Neural progenitor cell (in vitro differentiated cells): ENCODE data around the gene TMEM140. TPM values are rescaled to one million over a fixed set of nuclear protein-coding genes. Genes with fewer than 3 reads are reported as not detected.
A peak's percentile ranks its signal among the peaks of the same experiment; 100 is the strongest.

Experiments
- DNase-seq: peaks from one replicate; pipeline ENCODE4 v3.0.0-alpha.2; 2016; ENCODE audit warnings: low spot score
- H2AFZ ChIP-seq: fragments of 200-600 bp; sonication (generic); replicated peaks from 2 replicates; pipeline ENCODE4 v1.6.1; 2016; ENCODE audit warnings: antibody characterized with exemption
- H3F3A ChIP-seq: fragments of 200-600 bp; sonication (generic); 2 replicates; pipeline ENCODE4 v1.6.1; 2016; ENCODE audit warnings: antibody characterized with exemption, low read depth
- H3K27ac ChIP-seq: fragments of 200-600 bp; sonication (generic); 2 replicates; pipeline ENCODE4 v1.5.1; 2016; ENCODE audit warnings: mild to moderate bottlenecking
- H3K27me3 ChIP-seq: fragments of 200-600 bp; sonication (generic); 2 replicates; pipeline ENCODE4 v1.6.1; 2016; ENCODE audit warnings: mild to moderate bottlenecking, moderate library complexity
- H3K36me3 ChIP-seq: fragments of 200-600 bp; sonication (generic); 2 replicates; pipeline ENCODE4 v1.5.1; 2016
- H3K4me1 ChIP-seq: fragments of 200-600 bp; sonication (generic); 2 replicates; pipeline ENCODE4 v1.6.1; 2016; ENCODE audit warnings: mixed run types
- H3K4me2 ChIP-seq: fragments of 200-600 bp; sonication (generic); 2 replicates; pipeline ENCODE4 v1.6.1; 2016
- H3K4me3 ChIP-seq: fragments of 200-600 bp; sonication (generic); 2 replicates; pipeline ENCODE4 v1.5.1; 2016
- H3K79me2 ChIP-seq: fragments of 200-600 bp; sonication (generic); 2 replicates; pipeline ENCODE4 v1.6.1; 2016; ENCODE audit warnings: low read depth
- H3K9ac ChIP-seq: fragments of 200-600 bp; sonication (generic); 2 replicates; pipeline ENCODE4 v1.6.1; 2016
- H3K9me3 ChIP-seq: fragments of 200-600 bp; sonication (generic); 2 replicates; pipeline ENCODE4 v1.5.1; 2016; ENCODE audit warnings: low read depth
- H4K20me1 ChIP-seq: fragments of 200-600 bp; sonication (generic); 2 replicates; pipeline ENCODE4 v1.6.1; 2016; ENCODE audit warnings: low read depth
- H3K27ac Mint-ChIP-seq: 3 replicates; pipeline ENCODE4 v1.8.0; 2021; ENCODE audit warnings: mixed read lengths
- H3K27me3 Mint-ChIP-seq: 2 replicates; pipeline ENCODE4 v1.8.0; 2022; ENCODE audit warnings: low read depth, mild to moderate bottlenecking, inconsistent platforms, moderate library complexity, mixed read lengths; ENCODE audit not compliant: insufficient read depth
- H3K36me3 Mint-ChIP-seq: 3 replicates; pipeline ENCODE4 v1.8.0; 2021; ENCODE audit warnings: mixed read lengths
- H3K4me1 Mint-ChIP-seq: 3 replicates; pipeline ENCODE4 v1.8.0; 2021; ENCODE audit warnings: mixed read lengths
- H3K4me3 Mint-ChIP-seq: 3 replicates; pipeline ENCODE4 v1.8.0; 2021; ENCODE audit warnings: mild to moderate bottlenecking, moderate library complexity, mixed read lengths
- H3K9me3 Mint-ChIP-seq: 3 replicates; pipeline ENCODE4 v1.8.0; 2020; ENCODE audit warnings: mixed read lengths
- EZH2 ChIP-seq: fragments of 200-600 bp; sonication (generic); IDR thresholded peaks from 2 replicates; pipeline ENCODE4 v1.6.1; 2017; ENCODE audit warnings: antibody characterized with exemption, mild to moderate bottlenecking, moderate library complexity
- EZH2phosphoT487 ChIP-seq: fragments of 200-600 bp; sonication (generic); IDR thresholded peaks from 2 replicates; pipeline ENCODE4 v1.6.1; 2017; ENCODE audit warnings: antibody characterized with exemption
- total RNA-seq: library from RNA; depleted of rRNA; stranded (reverse); fragments of >200 nt; gene quantifications from 2 replicates; pipeline ENCODE4 v1.2.3, GENCODE V29; 2015; ENCODE audit warnings: low replicate concordance
- TF ChIP-seq, protein P1 (sequence below): fragments of 200-600 bp; sonication (generic); IDR thresholded peaks from 2 replicates; pipeline ENCODE4 v1.5.1; 2017; ENCODE audit warnings: antibody characterized with exemption, mild to moderate bottlenecking

The TMEM140 gene
- total RNA-seq, 1 donor from 2014 or later = not detected

DNA sequence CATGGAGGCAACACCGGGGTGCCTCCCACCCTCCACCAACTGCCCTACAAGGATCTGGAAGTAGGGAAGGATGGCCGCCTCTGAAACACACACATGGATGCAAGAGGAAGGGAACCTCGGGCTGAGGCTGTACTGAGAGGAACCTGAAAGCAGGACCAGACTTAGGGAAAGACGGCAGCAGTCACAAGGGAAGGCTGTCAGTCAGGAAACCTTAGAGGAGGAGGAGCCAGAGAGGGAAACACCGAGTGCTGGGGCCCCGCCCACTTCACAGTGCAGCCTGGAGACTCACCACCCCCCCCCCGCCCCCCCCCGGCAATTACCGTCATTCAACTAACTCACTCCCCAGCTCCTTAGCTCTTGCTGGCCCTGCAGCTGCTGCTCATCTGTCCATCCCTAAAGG, 20.1 kb downstream of the TMEM140 start:
- Histone ChIP-seq H4K20me1 (peaks cover 3% of the 10 kb centered on the region), H3K27me3 (no peaks in the 10 kb centered on the region), H2AFZ (no peak overlapping the region), H3K9me3 (peaks cover under 1% of the 10 kb centered on the region), H3K79me2 (peaks cover 26% of the 10 kb centered on the region), H3K9ac (no peak overlapping the region), H3K27ac (no peak overlapping the region), H3K36me3 (no peaks in the 10 kb centered on the region), H3F3A (peaks cover 17% of the 10 kb centered on the region), H3K4me2 (no peak overlapping the region), H3K4me3 (no peak overlapping the region), H3K4me1 (peaks cover 5% of the 10 kb centered on the region)
- TF ChIP-seq EZH2phosphoT487 (no peak), EZH2 (no peak)
- TF ChIP-seq, protein P1, sequence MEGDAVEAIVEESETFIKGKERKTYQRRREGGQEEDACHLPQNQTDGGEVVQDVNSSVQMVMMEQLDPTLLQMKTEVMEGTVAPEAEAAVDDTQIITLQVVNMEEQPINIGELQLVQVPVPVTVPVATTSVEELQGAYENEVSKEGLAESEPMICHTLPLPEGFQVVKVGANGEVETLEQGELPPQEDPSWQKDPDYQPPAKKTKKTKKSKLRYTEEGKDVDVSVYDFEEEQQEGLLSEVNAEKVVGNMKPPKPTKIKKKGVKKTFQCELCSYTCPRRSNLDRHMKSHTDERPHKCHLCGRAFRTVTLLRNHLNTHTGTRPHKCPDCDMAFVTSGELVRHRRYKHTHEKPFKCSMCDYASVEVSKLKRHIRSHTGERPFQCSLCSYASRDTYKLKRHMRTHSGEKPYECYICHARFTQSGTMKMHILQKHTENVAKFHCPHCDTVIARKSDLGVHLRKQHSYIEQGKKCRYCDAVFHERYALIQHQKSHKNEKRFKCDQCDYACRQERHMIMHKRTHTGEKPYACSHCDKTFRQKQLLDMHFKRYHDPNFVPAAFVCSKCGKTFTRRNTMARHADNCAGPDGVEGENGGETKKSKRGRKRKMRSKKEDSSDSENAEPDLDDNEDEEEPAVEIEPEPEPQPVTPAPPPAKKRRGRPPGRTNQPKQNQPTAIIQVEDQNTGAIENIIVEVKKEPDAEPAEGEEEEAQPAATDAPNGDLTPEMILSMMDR = no peak
- no peaks in the 10 kb centered on the region for H3K9me3 Mint-ChIP-seq
- no peak overlapping the region for H3K4me3 Mint-ChIP-seq
- no peak overlapping the region for H3K27ac Mint-ChIP-seq
- H3K27me3 Mint-ChIP-seq = peaks cover 9% of the 10 kb centered on the region
- no peak for DNase-seq
- peaks cover 25% of the 10 kb centered on the region for H3K4me1 Mint-ChIP-seq
- H3K36me3 Mint-ChIP-seq = peaks cover 35% of the 10 kb centered on the region

DNA sequence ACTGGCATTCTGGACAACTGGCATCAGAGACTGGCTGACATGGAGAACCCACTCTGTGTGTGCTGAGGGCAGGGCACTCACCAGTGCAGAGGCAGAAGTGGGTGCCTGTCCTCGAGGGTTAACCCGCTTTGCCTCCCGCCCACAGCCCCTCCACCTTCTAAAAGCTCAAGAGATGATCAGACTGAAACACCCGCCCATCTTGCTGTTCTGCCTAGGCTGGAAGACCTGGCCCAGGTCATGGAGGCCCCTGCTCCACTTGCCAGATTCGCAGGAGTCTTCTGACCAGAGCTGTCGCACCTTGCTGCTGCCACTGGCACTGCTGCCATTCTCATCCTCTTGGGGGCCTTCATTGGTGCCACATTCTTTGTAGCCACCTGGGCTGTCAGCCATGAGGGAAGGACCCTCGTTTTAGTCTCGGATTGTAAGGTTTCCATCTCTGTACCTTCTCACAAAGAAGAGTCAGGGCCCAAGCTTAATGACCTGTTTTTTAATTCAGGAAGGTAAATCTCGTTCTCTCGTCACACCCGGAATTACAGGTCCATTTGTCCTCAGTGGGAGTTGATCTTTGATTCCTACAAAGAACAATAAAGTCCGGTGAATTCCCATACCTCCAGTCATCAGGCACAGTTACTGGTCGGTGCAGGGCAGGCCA, 20.7 kb downstream of the TMEM140 start:
- Mint-ChIP-seq H3K9me3 (no peaks in the 10 kb centered on the region), H3K4me1 (peaks cover 25% of the 10 kb centered on the region), H3K27ac (no peak overlapping the region), H3K36me3 (peaks cover 33% of the 10 kb centered on the region), H3K27me3 (peaks cover 9% of the 10 kb centered on the region), H3K4me3 (peak overlapping the region; percentile 93)
- no peak for TF ChIP-seq EZH2phosphoT487
- no peak for TF ChIP-seq EZH2
- Histone ChIP-seq H3K4me1 (peaks cover 5% of the 10 kb centered on the region), H3K36me3 (no peaks in the 10 kb centered on the region), H3K27me3 (no peaks in the 10 kb centered on the region), H3F3A (peaks cover 17% of the 10 kb centered on the region), H4K20me1 (peaks cover 3% of the 10 kb centered on the region), H2AFZ (no peak overlapping the region), H3K9ac (no peak overlapping the region), H3K4me2 (peak overlapping the region; percentile 95), H3K4me3 (peak overlapping the region; percentile 70), H3K9me3 (no peaks in the 10 kb centered on the region), H3K79me2 (peaks cover 26% of the 10 kb centered on the region), H3K27ac (no peak overlapping the region)
- DNase-seq = no peak

DNA sequence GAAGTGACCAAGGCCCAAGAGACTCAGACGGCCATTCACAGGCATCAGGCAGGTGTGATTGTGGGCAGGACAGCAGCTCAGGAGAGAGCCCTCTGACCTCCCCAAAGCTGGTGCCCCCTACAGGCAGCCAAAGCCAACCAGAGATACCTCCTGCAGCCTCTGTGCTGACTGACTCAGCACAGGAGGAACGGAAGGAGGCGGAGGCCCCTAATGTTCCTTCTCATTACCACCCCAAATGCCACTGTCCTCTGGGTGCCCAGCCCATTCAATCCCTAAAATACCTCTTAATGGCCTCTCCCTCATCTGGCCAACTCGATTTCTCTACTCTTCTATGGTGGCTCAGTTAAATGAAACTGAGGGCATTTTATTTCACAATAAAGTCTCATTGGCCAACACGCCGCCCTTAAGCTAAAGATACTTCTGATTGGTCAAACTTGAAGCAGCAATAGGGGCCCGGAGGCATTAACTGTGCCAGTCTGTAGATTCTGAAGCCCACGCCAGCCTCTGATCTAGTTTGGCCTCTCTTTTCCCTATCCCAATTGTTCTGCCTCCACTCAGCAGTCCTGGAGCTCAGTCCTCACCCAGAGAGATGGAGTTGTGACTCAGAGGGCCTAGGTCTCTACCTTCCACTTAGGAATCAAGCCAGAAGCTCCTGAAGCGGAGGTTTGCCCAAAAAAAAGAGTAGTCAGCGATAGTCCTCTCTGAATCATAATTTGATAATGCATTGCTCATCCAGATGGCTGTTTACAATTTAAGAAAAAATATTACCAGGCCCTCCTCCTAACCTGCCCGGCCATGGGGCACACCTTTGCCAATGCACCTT, 21.5 kb downstream of the TMEM140 start:
- Mint-ChIP-seq H3K27ac (peak overlapping the region; percentile 91), H3K4me3 (peak overlapping the region; percentile 93), H3K4me1 (peaks cover 25% of the 10 kb centered on the region), H3K36me3 (peaks cover 26% of the 10 kb centered on the region), H3K9me3 (no peaks in the 10 kb centered on the region), H3K27me3 (peaks cover 9% of the 10 kb centered on the region)
- Histone ChIP-seq H3K79me2 (peaks cover 26% of the 10 kb centered on the region), H3K9ac (peak overlapping the region; percentile 77), H3K27me3 (no peaks in the 10 kb centered on the region), H3K4me3 (peak overlapping the region; percentile 70), H3K9me3 (no peaks in the 10 kb centered on the region), H3K4me2 (peak overlapping the region; percentile 95), H4K20me1 (peaks cover 3% of the 10 kb centered on the region), H3K36me3 (no peaks in the 10 kb centered on the region), H2AFZ (peak overlapping the region; percentile 81), H3F3A (peaks cover 17% of the 10 kb centered on the region), H3K27ac (peak overlapping the region; percentile 92), H3K4me1 (peaks cover 5% of the 10 kb centered on the region)
- DNase-seq = peak; percentile 46
- TF ChIP-seq, protein P1 = peak; percentile 47
- no peak for TF ChIP-seq EZH2phosphoT487
